Right atrium auricular region (tissue), 2 donors: ENCODE results near the gene SCO1. TPM values are rescaled to one million over a fixed set of nuclear protein-coding genes. Genes with fewer than 3 reads are reported as not detected.
A peak's percentile ranks its signal among the peaks of the same experiment; 100 is the strongest.
"Not testable (repeated sequence)": the region's sequence is repeated elsewhere in the genome, so short reads cannot be mapped to it uniquely, and the experiment has no call there.

Source experiments
- DNase-seq: peaks from one replicate; pipeline ENCODE4 v3.0.0-alpha.2; 2019; ENCODE audit warnings: low spot score
- H3K27ac ChIP-seq, 2 donors: fragments of 200-600 bp; sonication (generic); 1 replicate in 1 of 2; 2 replicates in 1 of 2; pipeline ENCODE4 v1.5.1; 2016 to 2019
- H3K27me3 ChIP-seq, 2 donors: fragments of 200-600 bp; sonication (generic); one replicate each; pipeline versions ENCODE4 v1.5.1 to v1.6.0; 2017 to 2019
- H3K36me3 ChIP-seq: fragments of 200-600 bp; sonication (generic); one replicate; pipeline ENCODE4 v1.5.1; 2016
- H3K4me1 ChIP-seq, 2 donors: fragments of 200-600 bp; sonication (generic); one replicate each; pipeline versions ENCODE4 v1.5.1 to v1.6.0; 2017 to 2019
- H3K4me3 ChIP-seq, 2 donors: fragments of 200-600 bp; sonication (generic); 1 replicate in 1 of 2; 2 replicates in 1 of 2; pipeline ENCODE4 v1.5.1; 2017 to 2019; ENCODE audit warnings: mild to moderate bottlenecking in 1 of 2, moderate library complexity in 1 of 2
- H3K9me3 ChIP-seq, 2 donors: fragments of 200-600 bp; sonication (generic); one replicate each; pipeline ENCODE4 v1.5.1; 2019
- CTCF ChIP-seq, 2 donors: fragments of 200-600 bp; sonication (generic); IDR thresholded peaks; one replicate each; pipeline ENCODE4 v1.5.1; 2019; ENCODE audit warnings: antibody characterized with exemption in 2 of 2
- total RNA-seq, 2 donors: library from RNA; depleted of rRNA; stranded (reverse); fragments of >200 nt; gene quantifications; one replicate each; pipeline ENCODE4 v1.1.0, GENCODE V29; 2016

Gene SCO1
- total RNA-seq, 2 donors from 2014 or later = 14.6 to 21.6 TPM

GRCh38 chr17:10699856-10700255 lies 2.5 kb upstream of the SCO1 start:
- peaks cover 0 to 27% of the 10 kb centered on the region in 2 donors for H3K4me1 ChIP-seq
- no peaks in the 10 kb centered on the region for H3K27me3 ChIP-seq
- H3K36me3 ChIP-seq = peaks cover 5% of the 10 kb centered on the region
- TF ChIP-seq CTCF (IDR thresholded peaks at IDR 0.05) = no peak
- no peak overlapping the region for H3K27ac ChIP-seq
- no peak overlapping the region for H3K4me3 ChIP-seq
- no peak for DNase-seq
- H3K9me3 ChIP-seq = no peaks in the 10 kb centered on the region

- Histone ChIP-seq H3K27ac (peak overlapping the region; percentile 86 to 93), H3K27me3 (no peaks in the 10 kb centered on the region), H3K36me3 (peaks cover 20% of the 10 kb centered on the region), H3K9me3 (no peaks in the 10 kb centered on the region), H3K4me3 (peak overlapping the region; percentile 93 to 99), H3K4me1 (peaks cover 0 to 27% of the 10 kb centered on the region in 2 donors)
- no peak for TF ChIP-seq CTCF (IDR thresholded peaks at IDR 0.05)
- no peak for DNase-seq
These were observed 924 bp upstream of the SCO1 start for GRCh38 chr17:10698096-10698818.

- not testable (repeated sequence) for DNase-seq
These were observed 1.4 kb downstream of the SCO1 start for GRCh38 chr17:10695875-10696407.

GRCh38 chr17:10687499-10687898 lies 9.8 kb downstream of the SCO1 start:
- no peak for DNase-seq
- Histone ChIP-seq H3K9me3 (no peaks in the 10 kb centered on the region), H3K4me3 (no peak overlapping the region), H3K27ac (no peak overlapping the region), H3K36me3 (peaks cover 53% of the 10 kb centered on the region), H3K27me3 (no peaks in the 10 kb centered on the region), H3K4me1 (no peaks in the 10 kb centered on the region)
- no peak for TF ChIP-seq CTCF (IDR thresholded peaks at IDR 0.05)

More at GRCh38 chr17:10695875-10696407, 1.4 kb downstream of the SCO1 start:
- peak overlapping the region in 1 of 2 donors; percentile 99 for H3K4me3 ChIP-seq
- not testable (repeated sequence) for H3K27ac ChIP-seq, H3K9me3 ChIP-seq, H3K27me3 ChIP-seq
- peaks cover 39% of the 10 kb centered on the region for H3K36me3 ChIP-seq
- peaks cover 0 to 20% of the 10 kb centered on the region in 2 donors for H3K4me1 ChIP-seq

GRCh38 chr17:10683853-10684252 lies 13.5 kb downstream of the SCO1 start:
- no peak overlapping the region for H3K27ac ChIP-seq
- H3K36me3 ChIP-seq = peaks cover 64% of the 10 kb centered on the region
- no peaks in the 10 kb centered on the region for H3K27me3 ChIP-seq

More at GRCh38 chr17:10683853-10684252, 13.5 kb downstream of the SCO1 start:
- H3K9me3 ChIP-seq = no peaks in the 10 kb centered on the region
- DNase-seq = no peak
- H3K4me3 ChIP-seq = no peak overlapping the region
- H3K4me1 ChIP-seq = no peaks in the 10 kb centered on the region
- TF ChIP-seq CTCF (IDR thresholded peaks at IDR 0.05) = peak in 1 of 2 donors; percentile 24
